ENCODE measurements around the gene SAMHD1.
"Not testable (repeated sequence)": the region's sequence is repeated elsewhere in the genome, so short reads cannot be mapped to it uniquely, and the experiment has no call there.

SAMHD1 gene

DNA sequence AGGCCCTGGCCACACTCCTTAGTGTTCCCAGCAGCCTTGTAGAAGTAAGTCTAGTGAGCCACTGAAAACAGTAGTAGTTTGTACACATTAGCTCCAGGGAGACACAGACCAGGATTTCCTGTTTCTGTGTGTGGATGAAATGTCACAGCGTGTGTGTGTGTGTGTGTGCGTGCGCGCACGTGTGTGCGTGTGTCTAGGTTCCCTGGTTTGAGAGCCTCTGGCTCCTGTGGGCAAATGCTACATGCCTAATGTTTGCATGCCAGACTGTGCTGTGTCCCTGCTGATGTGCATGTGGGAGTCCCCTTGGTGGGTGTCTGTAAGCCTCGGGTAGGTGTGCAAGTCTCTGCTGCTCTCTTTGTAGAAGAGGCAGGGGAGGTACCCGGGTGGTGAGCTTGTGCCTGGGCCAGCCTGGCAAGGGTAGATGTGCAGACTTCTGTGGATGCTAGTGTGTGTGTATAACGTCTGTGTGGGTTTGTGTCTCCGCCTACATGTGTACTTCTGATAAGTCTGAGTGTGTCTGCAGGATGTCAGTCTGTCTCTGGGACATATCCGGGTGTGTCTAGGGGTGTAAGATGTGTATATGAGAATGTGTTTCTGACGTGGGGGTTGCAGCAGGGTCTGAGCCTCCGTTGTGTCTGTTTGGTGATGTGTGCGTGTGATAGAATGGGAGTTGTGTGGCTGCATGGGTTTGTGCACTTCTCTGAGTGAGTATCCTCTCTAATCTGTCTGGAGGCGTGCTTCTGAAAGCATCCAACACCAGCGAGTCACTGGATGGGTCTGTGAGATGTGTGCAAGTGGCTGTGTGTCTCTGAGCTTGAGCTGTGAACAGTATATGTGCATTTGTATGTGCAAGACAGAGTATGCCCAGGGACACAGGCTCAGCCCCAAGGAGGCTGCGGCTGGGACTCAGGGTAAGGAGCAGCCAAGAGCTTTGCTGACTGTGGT is 94.5 kb downstream of the SAMHD1 start:
- in situ Hi-C loops (cut with HindIII; ENCODE audit: low sequenced_read_pairs), result no loop called here

- in situ Hi-C loops (cut with HindIII; ENCODE audit: low sequenced_read_pairs), result no loop called here
Observed at GRCh38 chr20:36856195-36856594, 95.3 kb downstream of the SAMHD1 start.

DNA sequence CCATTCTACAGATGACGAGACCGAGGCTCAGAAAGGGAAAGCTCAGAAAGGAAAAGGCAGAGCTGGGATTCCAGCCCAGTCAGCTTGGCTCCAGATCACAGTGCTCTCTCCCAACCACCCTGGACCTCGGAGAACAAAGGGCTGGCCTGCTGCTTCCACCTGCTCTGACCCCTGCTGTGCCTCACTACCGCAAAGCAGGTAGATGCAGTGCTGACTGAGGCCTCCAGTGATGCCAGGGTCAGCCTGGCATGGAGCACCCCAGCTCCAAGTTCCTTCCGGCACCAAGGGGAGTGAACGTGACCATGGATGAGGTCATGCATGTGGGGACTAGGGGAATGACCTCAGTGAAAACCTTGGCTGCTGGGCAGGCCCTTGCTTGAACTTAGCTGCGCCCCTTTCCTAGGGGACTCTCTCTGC is 96.3 kb downstream of the SAMHD1 start:
- in situ Hi-C loops (cut with HindIII; ENCODE audit: low sequenced_read_pairs), result no loop called here

- in situ Hi-C loops (cut with HindIII; ENCODE audit: low sequenced_read_pairs), result no loop called here
Observed at GRCh38 chr20:36854348-36855240, 96.9 kb downstream of the SAMHD1 start.

DNA sequence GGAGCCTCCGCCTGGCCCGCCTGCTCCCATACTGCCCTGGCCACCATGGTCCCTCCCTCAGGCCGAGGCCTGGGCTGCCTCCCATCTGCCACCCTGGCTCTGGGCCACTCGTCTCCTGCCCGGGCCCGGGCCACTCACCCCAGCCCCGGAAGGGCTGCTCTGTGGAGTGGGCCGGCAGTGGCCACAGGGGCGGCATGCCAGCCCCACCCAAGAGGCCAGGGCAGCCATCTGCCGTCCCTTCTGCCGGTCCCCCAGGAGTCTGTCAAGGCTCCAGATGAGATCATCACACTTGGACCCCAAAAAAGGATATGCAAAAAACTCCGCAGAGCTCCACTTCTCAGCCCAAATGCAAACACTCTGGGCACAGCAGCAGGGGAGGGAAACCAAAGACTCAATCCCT is 99.3 kb downstream of the SAMHD1 start:
- in situ Hi-C loops (cut with HindIII; ENCODE audit: low sequenced_read_pairs), result no loop called here

DNA sequence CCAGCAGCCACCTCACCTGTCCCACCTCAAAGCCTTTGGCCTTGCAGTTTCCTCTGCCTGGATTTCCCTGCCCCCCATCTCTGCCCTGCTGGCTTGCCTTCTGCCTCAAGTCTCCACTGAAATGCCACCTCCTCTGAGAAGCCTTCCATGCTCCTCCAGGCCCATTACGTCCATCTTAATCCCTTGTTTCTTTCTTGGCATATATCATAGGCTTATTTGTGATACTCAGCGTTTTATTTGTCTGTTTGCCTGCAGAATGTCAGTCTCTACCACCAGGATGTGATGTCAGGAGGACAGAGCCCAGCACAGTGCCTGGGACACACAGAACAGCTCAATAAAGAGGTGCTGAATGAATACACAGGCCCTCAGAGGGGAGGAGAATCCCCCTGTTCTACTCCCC is 100.0 kb downstream of the SAMHD1 start:
- in situ Hi-C loops (cut with HindIII; ENCODE audit: low sequenced_read_pairs), result no loop called here

- in situ Hi-C loops (cut with HindIII; ENCODE audit: low sequenced_read_pairs), result no loop called here
Observed at GRCh38 chr20:36850759-36851158, 100.7 kb downstream of the SAMHD1 start.

- in situ Hi-C loops (cut with HindIII; ENCODE audit: low sequenced_read_pairs), result no loop called here
Observed at GRCh38 chr20:36849333-36850065, 102.0 kb downstream of the SAMHD1 start.

DNA sequence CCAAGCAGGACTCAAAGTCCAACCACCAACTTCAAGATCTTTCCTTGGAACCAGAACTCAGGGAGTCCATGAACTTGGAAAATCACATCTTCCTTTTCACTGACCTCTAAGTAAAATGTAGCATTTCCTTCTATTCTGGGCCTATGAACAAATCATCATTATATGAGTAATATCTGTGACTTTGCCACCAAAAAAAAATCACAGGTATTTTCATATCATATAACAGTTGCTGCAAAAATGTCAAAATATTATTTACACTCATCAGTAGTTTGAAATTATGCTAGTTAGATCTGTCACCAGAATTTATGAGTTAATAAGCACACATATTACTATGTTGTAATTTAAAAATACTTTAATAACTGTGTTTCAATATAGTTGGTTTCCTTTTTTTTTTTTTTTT is 102.8 kb downstream of the SAMHD1 start:
- in situ Hi-C loops (cut with HindIII; ENCODE audit: low sequenced_read_pairs), result no loop called here

DNA sequence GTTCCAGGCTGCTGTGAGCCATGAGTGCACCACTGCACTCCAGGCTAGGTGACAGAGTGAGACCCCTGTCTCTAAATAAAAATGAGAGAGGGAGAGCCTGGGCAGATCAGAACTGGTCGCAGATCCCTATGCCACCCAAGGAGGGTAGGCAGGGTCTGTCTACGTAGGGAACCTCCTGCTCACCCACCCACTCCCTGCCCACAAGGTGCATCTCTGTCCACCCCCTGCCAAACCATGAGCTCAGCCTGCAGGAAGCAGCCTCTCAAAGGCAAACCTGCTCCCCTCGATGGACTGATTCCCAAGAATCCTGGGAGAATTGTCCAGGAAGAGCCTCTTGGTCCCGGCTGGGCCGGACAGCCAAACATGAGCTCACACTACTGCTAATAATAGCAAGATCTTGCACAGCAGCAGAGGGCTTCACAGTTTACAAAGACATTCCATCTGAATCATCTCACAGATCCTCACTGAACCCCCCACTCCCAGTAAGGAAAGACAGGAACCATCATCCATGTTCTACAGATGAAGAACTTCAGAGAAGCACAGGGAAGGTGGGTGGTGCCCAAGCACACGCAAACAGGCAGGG is 103.3 kb downstream of the SAMHD1 start:
- in situ Hi-C loops (cut with HindIII; ENCODE audit: low sequenced_read_pairs), result no loop called here

GRCh38 chr20:36847710-36848040 is 103.8 kb downstream of the SAMHD1 start:
- in situ Hi-C loops (cut with HindIII; ENCODE audit: low sequenced_read_pairs), result no loop called here

DNA sequence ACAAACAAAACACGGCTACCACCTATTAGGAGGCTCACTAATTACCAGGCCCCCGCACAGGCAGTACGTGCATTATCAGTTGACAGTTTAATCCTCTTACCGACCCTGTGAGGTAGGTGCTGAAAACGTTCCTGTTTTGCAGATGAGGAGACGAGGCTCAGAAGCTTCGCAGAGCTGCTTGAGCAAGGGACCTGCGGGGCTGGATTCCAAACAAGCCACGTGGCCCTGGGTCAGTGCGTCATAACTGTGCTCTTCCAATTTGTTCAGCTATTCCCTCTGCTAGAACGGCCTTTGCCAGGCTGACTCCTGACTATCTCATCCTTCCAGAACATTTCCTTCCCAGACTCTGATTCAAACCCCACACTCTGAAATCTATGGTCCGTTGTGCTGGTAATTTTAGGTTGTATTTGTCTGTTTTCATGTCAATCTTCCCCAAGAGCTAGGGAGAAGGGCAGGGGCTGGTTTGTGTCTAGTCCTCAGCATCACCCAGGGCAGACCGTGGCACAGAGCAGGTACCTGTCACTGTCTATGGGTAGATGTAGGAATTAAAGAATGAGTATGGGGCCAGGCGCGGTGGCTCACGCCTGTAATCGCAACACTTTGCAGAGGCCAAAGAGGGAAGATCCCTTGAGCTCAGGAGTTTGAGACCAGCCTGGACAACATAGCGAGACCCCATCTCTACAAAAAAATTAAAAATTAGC is 104.3 kb downstream of the SAMHD1 start:
- in situ Hi-C loops (cut with HindIII; ENCODE audit: low sequenced_read_pairs), result no loop called here

- in situ Hi-C loops (cut with HindIII; ENCODE audit: low sequenced_read_pairs), result no loop called here
Observed at GRCh38 chr20:36845288-36845971, 106.1 kb downstream of the SAMHD1 start.

DNA sequence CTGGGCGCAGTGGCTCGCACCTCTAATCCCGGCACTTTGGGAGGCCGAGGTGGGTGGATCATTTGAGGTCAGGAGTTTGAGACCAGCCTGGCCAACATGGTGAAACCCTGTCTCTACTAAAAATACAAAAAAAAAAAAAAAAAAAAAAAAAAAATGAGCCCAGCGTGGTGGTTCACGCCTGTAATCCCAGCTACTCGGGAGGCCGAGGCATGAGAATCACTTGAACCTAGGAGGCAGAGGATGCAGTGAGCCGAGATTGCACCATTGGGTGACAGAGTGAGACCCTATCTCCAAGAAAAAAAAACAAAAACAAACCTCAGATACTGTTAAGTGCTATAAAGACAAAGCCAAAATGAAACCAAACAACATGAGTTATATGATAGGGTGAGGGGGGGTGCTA is 110.5 kb downstream of the SAMHD1 start:
- in situ Hi-C loops (cut with HindIII; ENCODE audit: low sequenced_read_pairs), result not testable (repeated sequence)

All from DLD1 (cell line).